ENCODE results near the gene KANSL1.

DNA sequence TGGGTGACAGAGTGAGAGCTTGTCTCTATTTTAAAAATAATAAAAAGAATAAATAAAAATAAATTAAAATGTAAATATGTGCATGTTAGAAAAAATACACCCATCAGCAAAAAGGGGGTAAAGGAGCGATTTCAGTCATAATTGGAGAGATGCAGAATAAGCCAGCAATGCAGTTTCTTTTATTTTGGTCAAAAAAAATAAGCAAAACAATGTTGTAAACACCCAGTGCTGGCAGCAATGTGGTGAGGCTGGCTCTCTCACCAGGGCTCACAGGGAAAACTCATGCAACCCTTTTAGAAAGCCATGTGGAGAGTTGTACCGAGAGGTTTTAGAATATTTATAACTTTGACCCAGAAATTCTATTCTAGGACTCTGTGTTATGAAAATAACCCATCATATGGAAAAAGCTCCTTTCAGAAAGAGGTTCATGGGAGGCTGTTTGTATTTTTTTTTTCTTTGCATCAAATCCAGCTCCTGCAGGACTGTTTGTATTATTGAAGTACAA is 185.7 kb downstream of the KANSL1 start:
- no peak for TF ChIP-seq CTCF (IDR thresholded peaks at IDR 0.05)
- no peak for TF ChIP-seq EZH2 (IDR thresholded peaks at IDR 0.05)
